Fibroblast of pulmonary artery (primary cell): ENCODE results near the gene CRB2.

Source experiments
- DNase-seq: peaks from one replicate; pipeline ENCODE4 v3.0.0-alpha.2; 2010; ENCODE audit warnings: low read depth
- H3K4me3 ChIP-seq: replicated peaks from 2 replicates; pipeline ENCODE4 v1.5.1; 2011; ENCODE audit warnings: low read depth, mild to moderate bottlenecking, control low read depth, low read length, moderate library complexity
- TF ChIP-seq, protein P1 (sequence below): IDR thresholded peaks from 2 replicates; pipeline ENCODE4 v1.5.1; 2011; ENCODE audit warnings: mild to moderate bottlenecking, control low read depth, low read length, inconsistent platforms; ENCODE audit errors: missing control alignments

The CRB2 gene

GRCh38 chr9:123365287-123365880 is 9.4 kb downstream of the CRB2 start:
- no peak for DNase-seq
- no peak overlapping the region for H3K4me3 ChIP-seq
- TF ChIP-seq, protein P1, sequence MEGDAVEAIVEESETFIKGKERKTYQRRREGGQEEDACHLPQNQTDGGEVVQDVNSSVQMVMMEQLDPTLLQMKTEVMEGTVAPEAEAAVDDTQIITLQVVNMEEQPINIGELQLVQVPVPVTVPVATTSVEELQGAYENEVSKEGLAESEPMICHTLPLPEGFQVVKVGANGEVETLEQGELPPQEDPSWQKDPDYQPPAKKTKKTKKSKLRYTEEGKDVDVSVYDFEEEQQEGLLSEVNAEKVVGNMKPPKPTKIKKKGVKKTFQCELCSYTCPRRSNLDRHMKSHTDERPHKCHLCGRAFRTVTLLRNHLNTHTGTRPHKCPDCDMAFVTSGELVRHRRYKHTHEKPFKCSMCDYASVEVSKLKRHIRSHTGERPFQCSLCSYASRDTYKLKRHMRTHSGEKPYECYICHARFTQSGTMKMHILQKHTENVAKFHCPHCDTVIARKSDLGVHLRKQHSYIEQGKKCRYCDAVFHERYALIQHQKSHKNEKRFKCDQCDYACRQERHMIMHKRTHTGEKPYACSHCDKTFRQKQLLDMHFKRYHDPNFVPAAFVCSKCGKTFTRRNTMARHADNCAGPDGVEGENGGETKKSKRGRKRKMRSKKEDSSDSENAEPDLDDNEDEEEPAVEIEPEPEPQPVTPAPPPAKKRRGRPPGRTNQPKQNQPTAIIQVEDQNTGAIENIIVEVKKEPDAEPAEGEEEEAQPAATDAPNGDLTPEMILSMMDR: peak; percentile 33

DNA sequence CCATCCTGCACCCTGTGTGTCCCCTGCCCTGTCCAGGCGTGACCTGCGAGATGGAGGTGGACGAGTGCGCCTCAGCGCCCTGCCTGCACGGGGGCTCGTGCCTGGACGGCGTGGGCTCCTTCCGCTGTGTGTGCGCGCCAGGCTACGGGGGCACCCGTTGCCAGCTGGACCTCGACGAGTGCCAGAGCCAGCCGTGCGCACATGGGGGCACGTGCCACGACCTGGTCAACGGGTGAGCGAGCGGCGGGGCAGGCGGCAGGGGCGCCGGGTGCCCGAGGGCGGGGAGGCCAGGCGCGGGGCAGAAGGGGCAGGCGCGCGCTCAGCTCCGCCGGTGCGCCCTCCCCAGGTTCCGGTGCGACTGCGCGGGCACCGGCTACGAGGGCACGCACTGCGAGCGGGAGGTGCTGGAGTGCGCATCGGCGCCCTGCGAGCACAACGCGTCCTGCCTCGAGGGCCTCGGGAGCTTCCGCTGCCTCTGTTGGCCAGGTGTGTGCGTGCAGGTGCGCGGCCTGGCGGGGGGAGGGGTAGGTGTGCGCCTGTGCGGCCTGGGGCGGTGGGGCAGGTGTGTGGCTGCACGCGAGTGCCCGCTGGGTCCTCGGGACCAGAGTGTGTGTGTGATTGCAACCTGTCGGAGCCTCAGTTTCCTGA is 10.0 kb downstream of the CRB2 start:
- no peak overlapping the region for H3K4me3 ChIP-seq
- TF ChIP-seq, protein P1: no peak
- no peak for DNase-seq

- H3K4me3 ChIP-seq: no peak overlapping the region
- no peak for DNase-seq
- TF ChIP-seq, protein P1: no peak
Measured at GRCh38 chr9:123368023-123368422, 12.0 kb downstream of the CRB2 start.

DNA sequence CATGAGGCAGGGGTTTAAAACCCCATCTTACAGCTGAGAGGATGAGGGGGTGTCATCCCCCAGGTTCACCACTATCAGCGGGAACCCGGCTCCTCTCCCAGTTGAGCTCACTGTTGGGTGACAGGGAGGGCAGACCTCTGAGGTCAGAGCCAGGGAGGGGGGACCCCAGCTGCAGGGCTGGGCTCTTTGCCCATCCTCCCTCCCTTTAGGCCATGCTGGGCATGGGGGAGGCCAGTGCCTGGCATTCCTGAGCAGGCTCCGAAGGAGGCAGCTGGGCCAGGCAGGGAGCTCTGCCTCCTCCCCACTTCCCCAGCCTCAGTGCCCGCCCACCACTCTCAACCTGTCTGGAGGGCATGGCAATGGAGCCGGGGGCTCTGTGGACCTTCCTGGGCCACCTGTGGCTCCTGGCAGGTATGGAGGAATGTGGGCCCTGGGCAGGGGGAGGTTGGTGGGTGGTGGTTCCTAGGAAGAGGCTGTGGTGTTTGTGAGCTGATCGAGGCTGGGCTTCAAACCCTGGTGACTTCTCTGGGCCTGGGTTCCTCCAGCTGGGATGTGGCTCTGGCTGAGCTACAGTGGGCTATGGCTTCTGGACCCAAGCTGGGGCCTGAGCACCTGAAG is 12.6 kb downstream of the CRB2 start:
- DNase-seq: no peak
- TF ChIP-seq, protein P1: no peak
- no peak overlapping the region for H3K4me3 ChIP-seq

DNA sequence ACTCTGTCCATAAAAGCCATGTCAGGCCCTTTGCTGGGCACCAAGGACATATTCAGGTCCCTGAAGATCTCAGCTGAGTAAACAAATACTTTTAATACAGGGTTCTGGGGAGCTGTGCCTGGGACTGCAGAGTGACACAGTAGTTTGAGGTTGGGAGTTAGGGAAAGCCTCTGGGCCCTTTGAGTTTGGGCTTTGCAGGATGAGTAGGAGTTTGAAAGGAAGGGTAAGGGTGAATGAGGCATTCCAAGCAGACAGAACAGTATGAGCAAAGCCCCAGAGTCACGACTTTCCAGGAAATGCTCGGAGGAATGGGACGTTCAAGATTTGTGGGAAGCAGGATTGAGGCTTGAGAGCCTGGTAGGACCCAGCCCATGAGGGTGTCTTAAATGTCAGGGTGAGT is 13.3 kb downstream of the CRB2 start:
- H3K4me3 ChIP-seq: no peak overlapping the region
- no peak for DNase-seq
- TF ChIP-seq, protein P1: no peak

- TF ChIP-seq, protein P1: no peak
- no peak overlapping the region for H3K4me3 ChIP-seq
- DNase-seq: no peak
Measured at GRCh38 chr9:123370108-123370507, 14.1 kb downstream of the CRB2 start.
